SH-SY5Y (cell line): Measurements from ENCODE around the gene AKR7A3.

ENCODE experiments used
- GATA2 ChIP-seq: IDR thresholded peaks from 2 replicates; pipeline ENCODE4 v1.6.1; 2011; ENCODE audit warnings: mild to moderate bottlenecking, low read depth, low read length
- GATA3 ChIP-seq: IDR thresholded peaks from 2 replicates; pipeline ENCODE4 v1.6.1; 2011; ENCODE audit warnings: low read depth, mild to moderate bottlenecking, low read length, moderate library complexity

Gene AKR7A3

DNA sequence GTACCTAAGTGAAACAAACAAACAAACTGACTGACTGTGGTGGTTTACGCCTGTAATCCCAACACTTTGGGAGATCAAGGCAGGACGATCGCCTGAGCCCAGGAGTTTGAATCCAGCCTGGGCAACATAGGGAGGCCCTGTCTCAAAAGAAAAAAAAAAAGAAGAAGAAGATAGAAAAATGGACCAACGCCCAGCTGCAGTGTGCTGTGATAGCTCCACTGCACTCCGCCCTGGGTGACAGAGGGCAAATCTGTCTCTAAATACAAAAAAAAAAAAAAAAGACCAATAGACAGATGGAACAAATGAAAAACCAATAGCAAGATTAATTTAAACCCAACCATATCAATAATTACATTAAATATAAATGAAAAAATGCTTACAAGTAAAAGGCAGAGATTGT is 13.9 kb downstream of the AKR7A3 start:
- TF ChIP-seq GATA2: no peak

DNA sequence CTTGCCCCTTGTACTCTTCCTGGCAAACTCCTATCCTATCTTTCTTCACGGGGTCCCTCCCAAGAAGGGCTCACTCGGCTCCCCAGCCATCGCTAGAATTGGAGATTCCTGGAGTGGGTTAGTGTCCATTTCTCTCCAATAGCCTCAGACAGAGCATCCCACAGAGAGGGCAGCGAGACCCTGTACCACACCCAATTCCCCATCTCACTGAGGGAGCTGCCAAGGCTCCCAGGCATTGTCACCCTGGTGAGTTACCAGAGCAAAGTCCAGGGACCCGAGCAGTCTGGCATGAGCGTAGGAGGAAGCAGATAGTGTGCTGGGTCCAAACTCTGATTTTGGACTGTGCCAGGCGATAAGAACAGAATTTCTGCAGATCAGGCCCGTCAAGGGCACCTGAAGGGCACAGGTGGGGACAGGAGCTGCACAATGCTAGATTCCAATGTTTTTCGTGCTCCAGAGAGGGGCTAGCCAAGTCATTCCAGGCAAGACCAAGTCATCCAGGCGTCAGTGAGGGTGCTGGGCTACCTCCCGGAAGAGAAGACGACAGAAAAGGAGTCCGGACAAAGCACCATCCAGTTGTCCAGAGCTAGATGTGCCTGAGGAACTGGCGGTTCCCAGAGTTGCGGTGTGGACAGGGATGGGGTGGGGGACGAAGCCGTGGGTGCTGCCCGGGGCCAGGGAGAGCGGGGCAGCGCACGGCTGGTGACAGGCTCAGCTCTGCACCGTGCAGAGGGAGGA is 15.3 kb downstream of the AKR7A3 start:
- TF ChIP-seq GATA2 (no peak), GATA3 (no peak)

DNA sequence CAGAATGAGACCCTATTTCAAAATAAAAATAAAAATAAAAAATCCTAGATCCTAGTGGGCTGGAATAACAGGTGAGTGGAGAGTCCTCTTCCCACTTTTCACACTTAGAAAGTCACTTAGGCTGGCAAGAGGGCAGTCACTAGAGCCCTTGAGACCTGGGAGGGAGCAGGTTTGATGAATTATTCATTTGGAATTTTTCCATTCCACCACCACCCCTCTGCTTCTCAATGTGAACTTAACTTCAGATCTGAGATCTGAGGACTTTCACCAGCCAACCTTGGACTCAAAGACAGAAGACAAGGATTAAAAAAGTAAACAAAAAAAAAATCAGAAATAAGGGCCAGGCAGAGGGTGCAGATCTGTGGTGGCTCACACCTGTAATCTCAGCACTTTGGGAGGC is 16.5 kb downstream of the AKR7A3 start:
- TF ChIP-seq GATA2: no peak

DNA sequence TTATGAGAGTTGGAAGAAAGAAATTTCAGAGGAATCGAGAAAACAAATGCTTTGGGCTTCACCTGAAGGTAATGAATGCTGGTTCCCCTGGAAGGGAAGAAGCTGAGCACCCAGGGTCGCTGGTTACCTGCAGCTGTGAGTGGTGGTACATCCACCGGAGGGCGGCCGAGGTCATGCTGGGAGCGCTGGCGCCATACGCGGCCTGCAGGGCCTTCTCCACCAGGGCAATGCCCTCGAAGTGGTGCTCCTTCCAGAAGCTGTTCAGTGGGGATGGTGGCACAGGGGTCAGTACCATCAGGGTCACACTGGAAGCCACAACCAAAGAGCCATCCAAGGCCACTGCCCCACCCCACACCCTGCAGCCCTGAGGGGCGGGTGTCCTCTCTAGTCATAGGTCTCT is 20.1 kb downstream of the AKR7A3 start:
- TF ChIP-seq GATA3 (no peak), GATA2 (no peak)

DNA sequence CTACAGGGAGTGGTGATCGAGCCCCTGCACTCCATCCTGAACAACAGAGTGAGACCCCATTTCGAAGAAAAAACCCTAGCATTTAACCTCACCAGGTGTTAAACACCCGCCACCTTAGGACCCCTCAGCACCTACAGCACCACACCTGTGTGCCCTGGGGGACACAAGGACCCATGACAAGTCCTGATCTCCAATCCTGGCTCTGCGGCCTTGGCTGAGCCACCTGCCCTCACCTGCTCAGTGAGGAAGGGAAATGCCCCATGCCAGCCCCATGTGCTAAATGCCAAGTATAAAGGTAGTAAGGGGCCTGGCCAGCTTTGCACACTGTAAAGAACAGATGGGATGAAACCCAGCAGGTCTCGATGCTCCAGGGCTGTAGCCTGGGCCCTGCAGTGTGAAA is 25.8 kb downstream of the AKR7A3 start:
- no peak for TF ChIP-seq GATA3
- no peak for TF ChIP-seq GATA2

DNA sequence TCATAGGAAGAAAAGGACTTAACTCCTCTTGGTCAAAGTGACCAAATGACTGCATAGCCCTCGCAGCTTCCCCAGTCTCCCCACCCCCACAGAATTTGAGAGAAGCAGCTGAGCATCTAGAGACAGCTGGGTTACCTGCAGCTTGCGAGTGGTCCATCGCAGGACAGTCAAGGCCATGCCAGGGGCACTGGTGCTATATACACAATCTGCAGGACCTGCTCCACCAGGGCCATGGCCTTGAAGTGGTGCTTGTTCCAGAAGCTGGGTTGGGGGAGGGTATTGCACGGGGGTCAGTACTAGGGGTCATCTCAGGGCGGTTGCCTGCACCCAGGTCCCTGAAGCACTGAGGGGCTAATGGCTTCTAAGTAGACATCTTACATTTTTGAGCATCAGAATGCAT is 26.5 kb downstream of the AKR7A3 start:
- TF ChIP-seq GATA3: no peak
- no peak for TF ChIP-seq GATA2

DNA sequence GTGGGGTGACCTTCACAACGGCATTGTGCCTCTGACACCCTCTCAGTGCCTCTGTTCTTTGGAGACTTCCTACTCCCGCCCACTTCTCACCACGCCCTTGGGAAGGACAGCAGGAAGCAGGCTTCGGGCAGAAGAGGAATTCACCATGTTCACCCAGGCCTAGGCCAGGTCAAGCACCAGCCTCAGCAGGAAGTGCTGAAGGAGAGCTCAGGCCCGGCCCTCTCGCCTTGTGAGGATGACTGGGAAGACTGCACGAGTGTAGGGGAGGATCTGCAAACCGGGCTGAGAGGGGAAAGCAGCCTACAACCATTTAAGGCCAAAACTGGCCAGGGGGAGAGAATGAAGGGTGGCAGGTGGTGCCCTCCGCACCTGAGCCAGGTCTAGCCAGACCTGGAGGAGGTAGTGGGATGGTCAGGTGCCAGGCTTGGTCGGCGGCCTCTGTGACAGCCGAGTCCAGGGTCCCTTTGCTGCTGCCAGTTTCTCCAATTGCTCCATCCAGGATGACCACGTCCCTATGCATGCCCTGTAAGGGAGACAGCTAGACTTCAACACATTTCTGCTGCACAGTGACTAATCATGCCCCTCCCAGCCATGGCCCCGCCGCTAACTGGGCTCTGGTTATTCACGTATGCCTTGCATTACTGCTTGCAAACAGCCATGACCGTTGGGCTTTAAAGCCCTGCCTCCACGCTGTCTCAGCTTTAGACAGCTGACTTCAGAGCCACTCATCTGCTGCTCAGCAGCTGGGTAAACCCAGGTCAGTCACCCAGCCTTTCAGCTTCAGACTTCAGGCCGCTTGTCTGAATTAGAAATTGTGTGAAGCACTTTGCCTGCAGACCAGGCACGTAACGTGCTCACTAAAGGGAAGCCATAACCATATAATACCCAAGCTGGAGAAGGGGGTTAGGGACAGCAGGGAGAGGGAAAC is 28.1 kb downstream of the AKR7A3 start:
- no peak for TF ChIP-seq GATA3
- no peak for TF ChIP-seq GATA2

DNA sequence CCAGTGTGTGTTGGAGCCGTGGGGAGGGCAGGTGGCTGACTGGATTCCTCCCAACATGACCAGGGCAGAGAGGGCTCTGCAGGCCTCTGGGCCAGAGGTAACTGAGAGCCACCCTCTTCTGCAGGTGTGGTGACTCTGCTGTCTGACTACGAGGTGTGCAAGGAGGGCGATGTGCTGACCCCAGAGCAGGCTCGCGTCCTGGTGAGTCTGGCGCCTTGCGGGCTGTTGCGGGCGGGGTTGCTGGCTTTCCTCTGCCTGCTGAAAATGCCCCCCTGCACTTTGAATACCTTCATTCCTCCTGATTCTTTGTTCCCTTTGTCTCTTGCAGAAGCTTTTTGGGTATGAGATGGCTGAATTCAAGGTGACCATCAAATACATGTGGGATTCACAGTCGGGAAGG is 30.2 kb downstream of the AKR7A3 start:
- TF ChIP-seq GATA2: no peak
- no peak for TF ChIP-seq GATA3

DNA sequence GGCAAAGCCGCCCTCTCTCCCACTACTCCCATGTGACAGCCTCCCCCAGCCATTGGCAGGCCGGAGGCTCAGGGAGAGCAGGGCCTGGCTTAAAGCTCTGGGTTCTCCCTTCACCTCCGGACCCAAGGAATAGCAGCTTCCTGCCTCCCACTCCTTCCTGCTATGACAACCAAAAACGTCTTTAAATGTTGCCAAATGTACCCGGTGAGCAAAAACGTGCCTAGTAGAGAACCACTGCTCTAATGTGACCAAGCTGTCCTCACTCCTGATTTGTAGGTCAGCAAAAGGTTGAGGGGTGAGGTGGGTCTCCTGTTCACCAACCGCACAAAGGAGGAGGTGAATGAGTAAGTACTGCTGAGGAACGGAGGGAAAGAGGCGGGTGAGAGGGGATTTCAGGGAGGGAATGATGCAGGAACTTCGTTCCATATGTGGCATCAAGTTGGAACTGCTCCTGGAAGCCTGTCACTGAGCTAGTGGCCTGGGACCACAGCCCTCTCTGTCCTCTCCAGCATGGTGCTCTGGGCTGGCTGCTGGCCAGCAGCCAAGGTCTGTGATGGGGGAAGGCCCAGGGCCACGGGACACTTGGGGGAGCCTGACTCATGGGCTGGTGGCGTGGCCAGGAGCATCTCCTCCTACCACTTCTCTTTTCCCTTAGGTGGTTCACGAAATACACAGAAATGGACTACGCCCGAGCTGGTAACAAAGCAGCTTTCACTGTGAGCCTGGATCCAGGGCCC is 31.2 kb downstream of the AKR7A3 start:
- no peak for TF ChIP-seq GATA2
- no peak for TF ChIP-seq GATA3

DNA sequence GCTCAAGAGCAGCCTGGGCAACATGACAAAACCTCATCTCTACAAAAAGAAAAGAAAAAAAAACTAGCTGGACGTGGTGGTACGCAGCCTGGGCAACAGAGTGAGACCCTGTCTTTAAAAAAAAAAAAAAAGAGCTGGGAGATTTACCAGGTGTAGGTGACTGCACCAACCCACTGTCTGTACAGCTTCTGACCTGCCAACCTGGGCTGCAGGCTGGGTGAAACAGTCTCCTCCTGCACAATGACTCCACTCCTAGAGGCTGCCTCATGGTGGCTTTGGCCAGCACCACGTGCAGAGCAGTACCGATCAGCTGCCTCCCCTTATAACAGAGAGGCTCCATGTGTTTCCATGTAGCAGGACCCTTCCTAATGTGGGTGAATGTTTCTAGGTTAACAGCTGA is 33.3 kb downstream of the AKR7A3 start:
- TF ChIP-seq GATA2 (no peak), GATA3 (no peak)

DNA sequence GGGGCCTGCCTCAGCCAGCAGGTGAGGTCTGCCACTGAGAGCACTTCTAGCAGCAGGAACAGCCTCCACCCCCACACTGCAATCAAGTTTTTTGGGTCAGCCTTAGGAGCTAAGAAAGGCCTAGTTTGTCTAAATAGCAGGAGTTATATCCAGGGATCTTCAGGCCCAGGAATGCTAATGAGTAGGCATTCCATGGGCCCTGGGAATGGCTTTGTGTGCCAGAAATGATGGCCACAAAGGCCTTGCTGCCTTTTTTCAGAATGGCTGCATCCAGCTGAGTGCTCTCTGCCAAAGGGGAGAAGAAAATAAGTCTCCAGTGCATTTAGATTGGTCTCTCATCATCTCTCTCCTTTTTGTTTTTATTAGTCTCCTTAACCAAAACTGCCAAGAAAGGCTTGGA is 34.2 kb downstream of the AKR7A3 start:
- TF ChIP-seq GATA2 (no peak), GATA3 (no peak)

DNA sequence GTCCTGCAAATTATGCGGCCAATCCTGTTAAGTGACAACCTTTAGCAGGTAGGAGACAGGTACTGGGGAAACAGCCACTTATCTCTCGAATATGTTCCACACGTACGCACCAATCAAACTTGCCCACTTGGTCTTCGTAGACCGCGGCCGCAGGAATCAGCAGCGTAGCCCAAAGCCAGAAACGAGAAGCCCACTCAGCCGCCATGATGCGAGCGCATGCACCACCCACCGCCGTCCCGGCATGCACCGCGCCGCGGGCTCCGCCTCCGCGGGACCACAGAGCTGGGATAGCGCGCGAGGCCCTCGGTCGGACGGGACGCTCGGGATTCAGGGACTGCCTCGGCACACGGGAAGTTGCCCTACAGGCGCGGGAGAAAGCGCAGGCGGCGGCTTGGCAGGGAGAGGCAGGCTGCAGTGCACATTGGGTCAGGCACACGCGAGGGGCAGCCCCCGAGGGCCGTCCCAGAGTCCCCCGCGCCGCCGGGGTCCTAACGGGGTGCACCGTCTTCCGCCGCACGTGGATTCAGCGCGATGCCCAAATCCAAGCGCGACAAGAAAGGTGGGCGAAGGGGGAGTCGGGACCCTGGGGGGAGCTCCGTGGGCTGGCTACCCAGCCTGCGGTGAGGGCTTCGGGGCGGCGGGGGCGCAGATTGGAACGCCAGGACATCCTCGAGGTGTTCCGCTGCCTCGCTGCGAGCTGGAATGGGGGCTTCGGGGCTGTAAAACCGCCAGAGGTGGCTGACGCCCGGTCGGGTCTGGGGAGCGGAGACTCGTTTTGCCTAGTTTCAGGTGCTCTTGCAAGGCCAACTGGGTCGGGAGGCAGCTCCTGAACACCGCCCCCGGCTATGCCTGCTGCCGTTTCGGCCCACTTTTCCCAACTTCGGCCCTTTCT is 37.0 kb downstream of the AKR7A3 start, which contains the start of the genes EMC1 and MRTO4:
Gene EMC1, minus strand, starts transcription at position 220 of the 892 bp plus-strand sequence. Its CDS starts 15 bp downstream, at position 205.
Gene MRTO4, plus strand, starts transcription at position 501 of the 892 bp plus-strand sequence. Its CDS starts 31 bp downstream, at position 532.
- no peak for TF ChIP-seq GATA3
- TF ChIP-seq GATA2: no peak

DNA sequence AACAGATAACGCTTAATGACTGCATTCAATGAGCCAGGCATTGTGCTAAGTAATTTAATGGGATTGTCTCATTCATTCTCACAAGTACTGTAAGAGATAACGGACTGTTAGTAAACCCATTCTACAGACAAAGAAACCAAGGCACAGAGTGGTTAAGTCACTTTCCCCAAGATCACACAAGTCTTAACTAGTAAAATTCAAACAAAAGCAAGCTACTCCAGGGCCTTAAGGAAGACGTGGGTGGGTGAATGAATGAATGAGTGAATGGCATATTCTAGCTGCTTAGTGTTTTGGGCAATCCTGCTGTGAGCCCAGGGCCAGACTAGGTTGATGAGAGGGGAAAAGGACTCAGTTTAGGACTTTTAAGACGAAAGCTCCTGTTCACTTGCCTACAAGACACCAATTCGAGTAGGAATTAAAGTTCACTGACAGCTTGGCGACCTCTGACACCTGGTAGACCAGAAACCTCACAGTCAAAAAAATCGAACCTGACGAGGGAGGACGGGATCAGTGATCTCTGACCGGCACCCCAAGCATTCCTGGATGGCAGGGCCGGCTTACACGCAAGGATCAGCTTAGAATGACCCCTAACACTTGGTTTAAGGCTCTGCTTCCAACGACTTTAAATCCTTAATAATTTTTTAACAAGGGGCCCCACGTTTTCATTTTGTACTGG is 37.8 kb downstream of the AKR7A3 start:
- TF ChIP-seq GATA3 (no peak), GATA2 (no peak)
